ENCODE results near the gene LSMEM2.
A peak's percentile ranks its signal among the peaks of the same experiment; 100 is the strongest.

The LSMEM2 gene

DNA sequence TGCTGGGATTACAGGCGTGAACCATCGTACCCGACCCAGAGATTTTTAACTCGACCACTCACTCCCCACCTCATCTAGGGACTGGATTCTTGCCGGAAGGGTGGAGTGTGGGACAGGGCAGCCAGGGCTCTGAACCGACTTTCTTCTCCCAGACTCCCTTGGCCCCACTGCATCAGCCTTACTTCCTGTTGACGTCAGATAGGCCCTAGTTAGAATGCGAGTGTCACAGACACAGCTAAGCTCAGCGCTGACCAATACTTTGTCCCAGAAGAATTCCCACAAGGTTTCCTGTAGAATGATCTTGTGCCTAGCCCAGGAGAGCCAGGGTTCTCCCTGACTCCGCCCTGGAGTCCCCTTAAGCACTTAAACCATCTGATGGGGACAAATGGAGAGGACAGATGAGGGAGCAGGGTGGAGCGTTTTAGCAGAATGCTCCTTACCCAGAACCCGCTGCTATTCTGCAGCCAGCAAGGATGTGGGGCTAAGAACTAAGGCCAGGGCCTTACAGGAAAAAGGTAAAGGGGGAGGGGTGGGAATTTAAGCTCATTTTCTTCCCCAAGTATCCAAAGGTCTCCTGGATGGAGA lies 54.9 kb downstream of the LSMEM2 start:
- FAIRE-seq: no peak
- no peak for DNase-seq (ENCODE audit: extremely low spot score, insufficient read length, low read depth)

- DNase-seq (ENCODE audit: extremely low spot score, insufficient read length, low read depth) (no peak), FAIRE-seq (no peak)
Observed at GRCh38 chr3:50334339-50335075, 55.6 kb downstream of the LSMEM2 start.

DNA sequence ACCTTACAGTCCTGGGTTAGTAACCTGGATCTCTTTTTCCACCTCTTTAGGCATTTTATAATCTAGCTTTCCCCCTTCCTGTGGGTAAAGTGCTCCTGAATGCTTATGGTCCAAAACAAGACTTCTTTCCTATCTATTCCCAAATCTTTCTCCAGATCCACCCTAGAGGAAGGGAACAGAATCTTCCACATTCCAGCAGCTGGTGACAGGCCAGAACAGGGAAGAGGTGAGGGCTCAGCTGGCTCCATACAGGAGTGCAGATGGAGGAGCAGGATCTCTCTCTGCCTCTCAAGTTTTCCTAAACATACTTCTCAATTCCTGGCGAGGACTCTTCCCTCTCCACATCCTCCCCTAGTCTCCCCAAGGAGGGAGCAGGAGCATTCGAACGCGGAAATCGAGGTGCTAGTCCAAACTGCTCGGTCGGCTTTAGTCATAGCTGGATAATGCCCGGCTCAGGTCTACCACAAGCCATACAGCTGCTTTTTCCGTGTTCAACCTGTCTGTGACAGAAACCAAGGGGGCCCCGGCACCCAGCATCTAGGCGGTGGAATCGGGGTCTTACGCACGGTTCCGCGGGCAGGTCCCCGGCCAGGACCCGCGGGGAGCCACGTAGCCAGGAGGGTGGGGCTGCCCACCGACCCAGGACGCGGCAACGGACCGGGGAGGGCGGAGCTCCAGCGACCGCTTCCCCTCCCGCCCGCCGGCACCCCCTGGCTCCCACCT lies 57.7 kb downstream of the LSMEM2 start:
- DNase-seq (ENCODE audit: extremely low spot score, insufficient read length, low read depth) (no peak), FAIRE-seq (no peak)

DNA sequence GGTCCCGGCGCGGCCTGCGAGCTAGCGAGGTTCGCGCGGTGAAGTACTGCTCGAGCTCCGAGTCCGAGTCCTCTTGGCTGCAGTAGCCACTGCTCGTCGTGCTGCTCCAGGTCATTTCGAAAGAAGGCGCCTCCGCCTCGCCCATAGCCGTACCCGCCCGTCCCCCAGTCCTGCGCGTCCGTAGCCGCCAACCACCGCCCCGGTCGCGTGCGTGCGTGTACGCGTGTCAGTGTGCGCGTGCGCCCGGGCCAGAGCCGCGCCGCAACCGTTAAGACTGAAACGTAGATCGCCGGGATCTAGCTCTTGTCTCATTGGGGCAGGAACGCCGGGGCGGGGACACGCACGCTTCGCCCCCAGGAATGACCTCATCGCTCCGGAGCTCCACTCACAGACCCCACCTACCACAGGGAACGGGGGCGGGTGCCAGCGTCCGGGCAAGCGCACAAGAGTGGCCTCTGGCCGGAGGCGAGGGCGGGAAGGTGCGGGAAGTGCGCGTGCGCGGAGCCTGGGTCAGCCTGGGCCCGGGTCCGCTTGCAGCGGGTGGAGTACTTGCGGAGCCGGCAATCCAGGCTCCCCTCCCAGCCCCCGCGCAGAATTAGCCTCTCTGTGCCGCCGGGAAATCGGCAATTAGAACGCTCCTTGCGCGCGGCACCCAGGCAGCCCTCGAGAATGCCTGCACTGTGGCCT lies 58.4 kb downstream of the LSMEM2 start:
- peak; percentile 98 for FAIRE-seq
- DNase-seq (ENCODE audit: extremely low spot score, insufficient read length, low read depth): peak; percentile 98
